ENCODE results near the gene DYDC2. TPM values are rescaled to one million over a fixed set of nuclear protein-coding genes. Genes with fewer than 3 reads are reported as not detected.

Gene DYDC2
- total and polyA plus RNA-seq, 9 of the 15 experiments (the other 6 are each of a cell fraction or from before 2014, with no cell fraction given), result 0.06 to 0.34 (median 0.15) TPM; not detected in 5

DNA sequence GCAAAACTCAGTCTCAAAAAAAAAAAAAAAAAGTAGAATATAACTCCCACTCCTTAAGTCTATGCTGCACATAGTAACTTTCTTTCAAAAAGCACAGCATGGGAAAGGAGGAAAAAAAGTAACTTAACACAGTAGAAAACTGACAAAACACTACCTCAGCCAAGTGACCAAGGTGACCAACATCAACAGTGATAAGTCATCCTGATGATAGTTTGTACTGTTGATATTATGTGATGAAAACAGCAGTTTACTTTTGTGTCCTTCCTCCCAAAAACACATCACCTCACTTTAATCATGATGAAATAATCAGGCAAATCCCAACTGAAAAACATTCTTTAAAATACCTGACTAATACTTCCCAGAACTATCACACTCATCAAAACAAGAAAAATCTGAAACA lies 37.8 kb upstream of the DYDC2 start:
- H3K27me3 ChIP-seq (ENCODE audit: control insufficient read depth in 2 of 2, insufficient read depth in 2 of 2, low read length in 2 of 2), result peaks cover 3 to 12% of the 10 kb centered on the region in 2 experiments; a peak in 2 of 5 replicates
- H3K9me1 ChIP-seq (ENCODE audit: control insufficient read depth, insufficient read depth, low read length), result no peaks in the 10 kb centered on the region
- no peak for ATAC-seq
- H3K79me2 ChIP-seq (ENCODE audit: control insufficient read depth, insufficient read depth, low read length), result no peaks in the 10 kb centered on the region
- H3K4me2 ChIP-seq (ENCODE audit: insufficient read depth, low read length), result no peak overlapping the region
- no TSS peak for BruUV-seq (replicated peaks)
- H3K27ac ChIP-seq (ENCODE audit: extremely low read depth, low read depth, low read length), result no peak overlapping the region
- H3K9me3 ChIP-seq (replicated peaks; ENCODE audit: control insufficient read depth, insufficient read depth, low read depth, low read length), result no peaks in the 10 kb centered on the region
- H3K36me3 ChIP-seq (ENCODE audit: control insufficient read depth, insufficient read depth, low read length), result no peaks in the 10 kb centered on the region
- FAIRE-seq, result no peak
- intact Hi-C loops (cut with micrococcal nuclease) (no loop called here), in situ Hi-C loops (cut with MboI) (no loop called here)
- H4K20me1 ChIP-seq (replicated peaks; ENCODE audit: control insufficient read depth, insufficient read depth, low read length), result no peaks in the 10 kb centered on the region
- H3K4me1 ChIP-seq (replicated peaks in 1 of 2; ENCODE audit: control insufficient read depth in 2 of 2, insufficient read depth in 2 of 2, low read length in 2 of 2), result peaks cover 0 to 6% of the 10 kb centered on the region in 2 experiments; a peak in 2 of 5 replicates
- no peak overlapping the region for H3K9ac ChIP-seq (ENCODE audit: insufficient read depth in 1 of 2, low read depth in 2 of 2, low read length in 2 of 2)
- no peak for TF ChIP-seq HDAC6 (IDR thresholded peaks at IDR 0.05; ENCODE audit: low read depth, low read length)
- ChIA-PET POLR2A (no interaction called here), CTCF (ENCODE audit: low intra/inter-chr PET ratio) (no interaction called here)
- no peak overlapping the region for H2AFZ ChIP-seq (ENCODE audit: low read depth, low read length)
- DNase-seq (ENCODE audit: extremely low read depth in 1 of 4, low spot score in 3 of 4), result no peak
- no peak overlapping the region for H3K4me3 ChIP-seq

DNA sequence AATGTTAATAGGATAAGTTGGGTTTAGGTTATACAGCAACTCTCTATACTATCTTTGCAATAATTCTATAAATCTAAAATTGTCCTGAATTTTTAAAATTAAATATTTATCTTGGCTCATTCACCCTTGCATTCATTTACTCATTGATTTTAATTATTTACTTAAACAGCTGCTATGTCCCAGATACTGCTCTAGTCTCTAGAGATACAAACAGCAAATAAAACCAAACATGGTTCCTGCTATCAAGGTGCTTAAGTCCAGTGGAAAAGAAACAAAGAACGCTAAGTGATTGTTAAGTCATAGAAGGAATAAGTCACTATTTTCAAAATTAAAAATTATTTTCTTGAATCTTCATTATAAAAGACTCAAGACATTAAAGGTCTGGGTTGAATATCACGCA lies 37.3 kb upstream of the DYDC2 start:
- FAIRE-seq (no peak), ATAC-seq (no peak), DNase-seq (ENCODE audit: extremely low read depth in 1 of 4, low spot score in 3 of 4) (no peak)
- Histone ChIP-seq H4K20me1 (replicated peaks; ENCODE audit: control insufficient read depth, insufficient read depth, low read length) (no peaks in the 10 kb centered on the region), H3K4me2 (ENCODE audit: insufficient read depth, low read length) (no peak overlapping the region), H3K36me3 (ENCODE audit: control insufficient read depth, insufficient read depth, low read length) (no peaks in the 10 kb centered on the region), H3K27ac (ENCODE audit: extremely low read depth, low read depth, low read length) (no peak overlapping the region), H2AFZ (ENCODE audit: low read depth, low read length) (no peak overlapping the region), H3K27me3 (ENCODE audit: control insufficient read depth in 2 of 2, insufficient read depth in 2 of 2, low read length in 2 of 2) (peaks cover 3 to 15% of the 10 kb centered on the region in 2 experiments; a peak in 2 of 5 replicates), H3K9ac (ENCODE audit: insufficient read depth in 1 of 2, low read depth in 2 of 2, low read length in 2 of 2) (no peak overlapping the region), H3K9me1 (ENCODE audit: control insufficient read depth, insufficient read depth, low read length) (no peaks in the 10 kb centered on the region), H3K79me2 (ENCODE audit: control insufficient read depth, insufficient read depth, low read length) (no peaks in the 10 kb centered on the region), H3K4me3 (no peak overlapping the region), H3K9me3 (replicated peaks; ENCODE audit: control insufficient read depth, insufficient read depth, low read depth, low read length) (no peaks in the 10 kb centered on the region), H3K4me1 (replicated peaks in 1 of 2; ENCODE audit: control insufficient read depth in 2 of 2, insufficient read depth in 2 of 2, low read length in 2 of 2) (peaks cover 0 to 6% of the 10 kb centered on the region in 2 experiments; a peak in 2 of 5 replicates)
- ChIA-PET CTCF (ENCODE audit: low intra/inter-chr PET ratio) (no interaction called here), POLR2A (interaction anchor here (0.6 kb wide), 1 partner anchor 125 kb away, joined by 3 read pairs; no protein-coding TSS in a partner anchor)
- in situ Hi-C loops (cut with MboI) (no loop called here), intact Hi-C loops (cut with micrococcal nuclease) (no loop called here)
- TF ChIP-seq MTA3 (IDR thresholded peaks at IDR 0.05; ENCODE audit: borderline replicate concordance) (no peak), ETS2 (tag; IDR thresholded peaks at IDR 0.05; ENCODE audit: borderline replicate concordance, poor library complexity, severe bottlenecking) (no peak)
- TF ChIP-seq, protein P1, sequence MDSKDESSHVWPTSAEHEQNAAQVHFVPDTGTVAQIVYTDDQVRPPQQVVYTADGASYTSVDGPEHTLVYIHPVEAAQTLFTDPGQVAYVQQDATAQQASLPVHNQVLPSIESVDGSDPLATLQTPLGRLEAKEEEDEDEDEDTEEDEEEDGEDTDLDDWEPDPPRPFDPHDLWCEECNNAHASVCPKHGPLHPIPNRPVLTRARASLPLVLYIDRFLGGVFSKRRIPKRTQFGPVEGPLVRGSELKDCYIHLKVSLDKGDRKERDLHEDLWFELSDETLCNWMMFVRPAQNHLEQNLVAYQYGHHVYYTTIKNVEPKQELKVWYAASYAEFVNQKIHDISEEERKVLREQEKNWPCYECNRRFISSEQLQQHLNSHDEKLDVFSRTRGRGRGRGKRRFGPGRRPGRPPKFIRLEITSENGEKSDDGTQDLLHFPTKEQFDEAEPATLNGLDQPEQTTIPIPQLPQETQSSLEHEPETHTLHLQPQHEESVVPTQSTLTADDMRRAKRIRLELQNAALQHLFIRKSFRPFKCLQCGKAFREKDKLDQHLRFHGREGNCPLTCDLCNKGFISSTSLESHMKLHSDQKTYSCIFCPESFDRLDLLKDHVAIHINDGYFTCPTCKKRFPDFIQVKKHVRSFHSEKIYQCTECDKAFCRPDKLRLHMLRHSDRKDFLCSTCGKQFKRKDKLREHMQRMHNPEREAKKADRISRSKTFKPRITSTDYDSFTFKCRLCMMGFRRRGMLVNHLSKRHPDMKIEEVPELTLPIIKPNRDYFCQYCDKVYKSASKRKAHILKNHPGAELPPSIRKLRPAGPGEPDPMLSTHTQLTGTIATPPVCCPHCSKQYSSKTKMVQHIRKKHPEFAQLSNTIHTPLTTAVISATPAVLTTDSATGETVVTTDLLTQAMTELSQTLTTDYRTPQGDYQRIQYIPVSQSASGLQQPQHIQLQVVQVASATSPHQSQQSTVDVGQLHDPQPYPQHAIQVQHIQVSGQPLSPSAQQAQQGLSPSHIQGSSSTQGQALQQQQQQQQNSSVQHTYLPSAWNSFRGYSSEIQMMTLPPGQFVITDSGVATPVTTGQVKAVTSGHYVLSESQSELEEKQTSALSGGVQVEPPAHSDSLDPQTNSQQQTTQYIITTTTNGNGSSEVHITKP (IDR thresholded peaks at IDR 0.05; ENCODE audit: partially characterized antibody), result no peak
- TF ChIP-seq, protein P2, sequence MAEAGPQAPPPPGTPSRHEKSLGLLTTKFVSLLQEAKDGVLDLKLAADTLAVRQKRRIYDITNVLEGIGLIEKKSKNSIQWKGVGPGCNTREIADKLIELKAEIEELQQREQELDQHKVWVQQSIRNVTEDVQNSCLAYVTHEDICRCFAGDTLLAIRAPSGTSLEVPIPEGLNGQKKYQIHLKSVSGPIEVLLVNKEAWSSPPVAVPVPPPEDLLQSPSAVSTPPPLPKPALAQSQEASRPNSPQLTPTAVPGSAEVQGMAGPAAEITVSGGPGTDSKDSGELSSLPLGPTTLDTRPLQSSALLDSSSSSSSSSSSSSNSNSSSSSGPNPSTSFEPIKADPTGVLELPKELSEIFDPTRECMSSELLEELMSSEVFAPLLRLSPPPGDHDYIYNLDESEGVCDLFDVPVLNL (CRISPR knock-in tag; IDR thresholded peaks at IDR 0.05; ENCODE audit: low read depth), result no peak
- WGBS (ENCODE audit: insufficient coverage, low coverage, missing lambda C conversion rate), result 3% methylated on average over 2 of the region's 2 CpGs
- BruUV-seq (replicated peaks), result no TSS peak
